GM21423 (cell line): Measurements from ENCODE around the gene CYGB.

ENCODE experiments used
- ATAC-seq: cut with Tn5 transposase; IDR thresholded peaks from one replicate; pipeline ENCODE4 v1.9.1; 2021; ENCODE audit warnings: mild to moderate bottlenecking, moderate library complexity; ENCODE audit not compliant: unreplicated experiment

Gene CYGB

DNA sequence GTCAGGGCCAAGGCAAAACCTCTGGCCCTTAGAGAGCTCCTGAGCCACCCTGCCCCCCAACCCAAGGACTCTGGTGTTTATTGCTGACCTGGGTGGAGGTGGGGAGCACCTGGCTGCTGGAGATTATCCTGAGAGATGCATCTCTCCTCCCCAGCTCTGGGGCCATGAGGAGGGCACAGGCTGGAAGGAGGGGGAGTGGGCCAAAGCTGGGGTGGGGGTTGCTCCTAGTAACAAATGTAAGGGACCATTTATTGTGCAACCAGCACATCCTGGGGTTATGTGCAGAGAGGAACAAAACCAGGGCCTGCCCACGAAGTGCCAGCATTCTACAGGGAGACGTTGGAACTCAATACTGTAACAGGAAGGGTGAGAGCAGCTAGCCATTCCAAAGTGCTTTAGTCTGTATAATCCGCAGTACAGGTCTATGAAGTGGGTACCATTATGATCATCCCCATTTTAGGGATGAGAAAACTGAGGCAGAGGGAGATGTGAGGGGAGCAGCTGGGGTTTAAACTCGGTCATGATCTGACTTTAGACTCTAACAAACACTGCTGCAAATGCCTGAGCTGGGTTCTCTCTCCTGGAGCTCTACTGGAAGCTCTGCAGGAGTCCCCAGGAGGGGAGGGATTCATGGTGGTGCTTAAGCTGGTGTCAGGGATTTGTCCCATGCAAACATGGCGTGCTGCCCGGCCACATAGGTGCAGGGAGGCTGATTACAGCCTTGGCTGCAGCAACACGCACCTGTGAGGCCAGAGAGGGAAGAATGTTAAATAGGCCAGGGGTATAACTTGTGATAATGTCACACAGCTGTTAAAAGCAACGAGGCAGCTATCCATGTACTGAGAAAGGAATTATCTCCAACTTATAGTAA, 34.9 kb downstream of the CYGB start:
- no peak for ATAC-seq

- no peak for ATAC-seq
Observed at GRCh38 chr17:76501827-76502307, 35.6 kb downstream of the CYGB start.

DNA sequence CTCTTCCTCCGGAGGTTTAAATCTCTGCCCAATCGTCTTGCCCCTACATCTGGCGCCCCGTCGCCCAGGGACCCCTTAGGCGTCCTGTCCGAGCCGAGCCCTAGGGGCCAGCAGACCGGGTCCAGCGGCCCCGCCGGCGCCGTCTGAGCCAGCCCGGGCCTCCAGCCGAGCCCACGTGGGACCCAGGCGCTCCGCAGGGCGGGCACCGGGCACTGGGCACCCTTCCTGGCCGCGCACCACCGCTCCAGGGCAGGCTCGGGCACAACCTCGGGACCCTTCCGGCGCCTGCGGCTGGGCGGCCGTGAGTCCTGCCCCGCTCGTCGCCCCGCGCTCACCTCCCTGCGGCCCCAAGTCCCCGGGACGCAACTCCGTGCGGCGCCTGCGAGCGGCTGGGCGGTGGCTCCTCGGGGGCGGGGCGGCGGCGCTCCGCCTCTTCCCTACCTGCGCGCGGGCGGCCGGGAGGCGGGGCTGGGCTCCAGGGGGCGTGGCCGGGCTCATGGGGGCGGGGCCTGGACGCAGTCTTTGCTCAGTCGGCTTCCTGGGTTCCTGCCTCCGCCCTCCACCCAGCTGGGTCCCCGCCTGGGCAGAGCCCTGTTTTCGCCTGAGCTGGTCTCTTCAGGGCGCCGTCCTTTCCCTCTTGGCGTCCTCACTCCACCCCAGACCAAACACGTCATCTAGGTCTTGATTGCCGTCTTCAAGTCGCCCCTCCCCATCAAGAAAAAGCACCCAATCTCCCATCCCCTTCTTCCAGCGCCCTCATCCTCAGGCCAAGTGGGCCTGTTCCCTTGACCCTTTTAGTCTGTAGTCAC, 36.3 kb downstream of the CYGB start, which contains the start of gene RHBDF2:
RHBDF2 (minus strand) TSS at position 406 of the 809 bp plus-strand sequence. CDS start 19,899 bp downstream, outside the sequence.
- peak; percentile 76 for ATAC-seq

DNA sequence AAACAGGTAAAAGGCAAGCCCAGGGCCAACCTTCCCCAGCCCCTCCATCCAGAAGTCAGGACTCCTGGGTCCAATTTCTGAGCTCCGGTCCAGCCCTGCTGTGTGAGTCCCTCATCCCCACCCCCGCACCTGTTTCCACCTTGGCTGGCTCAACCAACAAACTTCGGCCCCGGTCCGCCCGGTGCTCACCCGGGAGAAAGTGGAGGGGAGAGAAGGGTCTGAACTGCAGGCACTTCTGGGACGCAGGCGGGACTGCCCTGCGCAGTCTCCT, 36.8 kb downstream of the CYGB start:
- no peak for ATAC-seq

DNA sequence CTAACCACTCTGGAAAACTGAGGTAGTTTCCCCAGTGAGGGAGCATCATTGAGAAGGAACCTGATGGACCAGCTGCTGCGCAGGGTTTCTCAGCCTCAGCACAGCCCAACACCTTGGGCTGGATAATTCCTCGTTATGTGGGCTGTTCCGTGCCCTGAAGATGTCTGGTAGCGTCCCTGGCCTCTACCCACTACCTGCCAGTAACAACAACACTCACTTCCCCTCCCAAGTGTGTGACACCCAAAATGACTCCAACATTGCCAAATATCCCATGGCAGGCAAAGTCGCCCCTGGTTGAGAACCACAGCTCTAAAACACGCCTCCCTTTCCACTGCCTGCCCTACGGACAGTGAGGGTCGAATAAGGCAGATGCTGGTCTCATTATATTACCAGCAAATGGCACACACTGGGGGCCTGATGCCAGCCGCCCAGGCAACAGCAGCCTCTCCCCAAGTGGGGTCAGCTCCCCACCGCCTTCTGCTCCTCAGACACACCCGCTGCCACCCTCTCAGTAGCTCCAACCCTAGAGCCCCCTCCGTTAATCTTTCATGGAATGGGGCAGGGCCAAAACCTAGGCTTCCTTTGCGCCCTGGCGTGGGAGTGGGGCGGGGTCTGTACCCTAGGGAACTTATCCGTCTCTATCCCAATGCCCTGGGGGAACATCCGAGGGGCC, 37.3 kb downstream of the CYGB start:
- ATAC-seq: no peak

- ATAC-seq: no peak
Observed at GRCh38 chr17:76499267-76499667, 38.2 kb downstream of the CYGB start.

GRCh38 chr17:76498876-76499251, 38.6 kb downstream of the CYGB start:
- ATAC-seq: no peak

GRCh38 chr17:76497979-76498875, 39.3 kb downstream of the CYGB start:
- no peak for ATAC-seq

DNA sequence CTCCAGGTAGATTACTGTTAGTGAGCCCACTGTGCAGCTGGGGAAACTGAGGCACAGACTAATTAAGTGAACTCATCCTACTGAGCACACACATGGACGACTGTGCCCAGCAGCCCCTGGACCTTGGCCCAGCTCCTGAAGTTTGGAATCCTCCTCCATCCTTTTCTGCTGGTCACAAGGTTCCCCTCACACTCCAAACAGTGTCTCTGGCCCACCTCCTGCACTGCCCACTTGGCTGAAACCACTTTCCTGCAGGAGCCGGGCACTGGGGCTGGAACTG, 39.9 kb downstream of the CYGB start:
- ATAC-seq: no peak

GRCh38 chr17:76496464-76496863, 41.0 kb downstream of the CYGB start:
- ATAC-seq: no peak

- ATAC-seq: no peak
Observed at GRCh38 chr17:76495663-76496400, 41.7 kb downstream of the CYGB start.

GRCh38 chr17:76493505-76494167, 43.9 kb downstream of the CYGB start:
- ATAC-seq: peak; percentile 3

DNA sequence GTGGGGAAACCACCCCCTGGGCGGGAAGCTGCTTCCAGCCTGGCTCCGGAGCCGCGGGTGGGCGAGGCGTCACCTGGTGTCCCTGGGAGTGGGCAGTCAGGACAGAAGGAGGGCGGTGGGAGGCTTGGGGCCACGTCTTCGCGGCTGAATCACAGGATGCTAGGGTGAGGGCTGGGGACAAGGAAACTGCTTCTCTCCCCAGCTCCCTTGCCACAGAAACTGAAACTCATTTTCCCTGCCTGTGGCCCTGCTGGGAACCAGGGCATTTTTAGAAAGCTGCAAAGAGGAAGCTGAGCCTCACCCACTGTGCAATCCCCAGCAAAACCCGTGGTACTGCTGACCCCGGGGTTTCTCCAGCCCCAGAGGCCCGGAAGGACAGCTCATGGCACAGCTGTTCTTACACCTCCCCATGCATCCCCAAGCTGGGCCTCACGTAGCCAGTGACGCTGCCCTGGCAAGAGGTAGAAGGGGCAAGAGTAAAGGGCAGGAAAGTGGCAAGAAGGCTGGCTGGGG, 44.5 kb downstream of the CYGB start:
- ATAC-seq: peak; percentile 36

DNA sequence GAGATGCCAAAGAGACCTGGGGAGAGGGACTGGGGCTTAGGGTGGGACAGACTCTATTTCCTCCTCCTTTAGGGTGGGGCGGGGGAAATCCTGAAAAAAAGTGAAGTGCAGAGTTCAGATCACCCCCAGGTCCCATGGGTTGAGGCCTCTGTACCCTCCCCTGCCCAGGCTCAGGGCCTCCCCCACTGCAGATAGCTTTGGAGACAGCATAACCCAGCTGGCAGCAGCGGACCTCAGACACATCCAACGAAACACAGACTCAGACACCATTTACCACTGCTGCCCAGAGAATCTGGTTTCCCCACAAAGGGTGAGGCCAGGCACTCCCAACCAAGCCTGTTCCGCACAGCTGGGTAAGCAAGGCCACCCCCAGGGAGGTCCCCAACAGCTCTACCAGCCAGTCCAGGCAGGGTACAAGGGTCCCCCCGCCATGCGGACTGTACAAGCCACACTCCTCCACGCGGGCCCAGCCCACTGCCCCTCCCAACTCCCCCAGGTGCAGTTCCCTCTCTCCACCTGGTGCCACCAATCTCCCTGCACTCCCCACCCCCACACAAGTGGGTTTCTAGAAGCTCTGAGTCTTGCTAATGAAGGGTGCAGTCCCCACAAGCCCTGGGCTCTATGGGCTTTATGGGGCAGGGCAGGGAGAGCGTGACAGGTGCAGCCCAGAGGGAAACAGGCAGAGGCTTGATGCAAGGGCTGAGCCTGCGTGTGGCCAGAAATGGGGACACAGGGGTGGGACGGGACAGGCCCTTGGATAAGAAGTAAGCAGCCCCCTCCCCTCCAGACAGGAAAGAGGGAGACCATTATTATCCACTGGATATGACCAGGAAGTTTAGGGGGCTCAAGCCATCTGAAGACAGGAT, 45.2 kb downstream of the CYGB start:
- ATAC-seq: peak; percentile 36

GRCh38 chr17:76491271-76492122, 46.0 kb downstream of the CYGB start:
- peak; percentile 16 for ATAC-seq

DNA sequence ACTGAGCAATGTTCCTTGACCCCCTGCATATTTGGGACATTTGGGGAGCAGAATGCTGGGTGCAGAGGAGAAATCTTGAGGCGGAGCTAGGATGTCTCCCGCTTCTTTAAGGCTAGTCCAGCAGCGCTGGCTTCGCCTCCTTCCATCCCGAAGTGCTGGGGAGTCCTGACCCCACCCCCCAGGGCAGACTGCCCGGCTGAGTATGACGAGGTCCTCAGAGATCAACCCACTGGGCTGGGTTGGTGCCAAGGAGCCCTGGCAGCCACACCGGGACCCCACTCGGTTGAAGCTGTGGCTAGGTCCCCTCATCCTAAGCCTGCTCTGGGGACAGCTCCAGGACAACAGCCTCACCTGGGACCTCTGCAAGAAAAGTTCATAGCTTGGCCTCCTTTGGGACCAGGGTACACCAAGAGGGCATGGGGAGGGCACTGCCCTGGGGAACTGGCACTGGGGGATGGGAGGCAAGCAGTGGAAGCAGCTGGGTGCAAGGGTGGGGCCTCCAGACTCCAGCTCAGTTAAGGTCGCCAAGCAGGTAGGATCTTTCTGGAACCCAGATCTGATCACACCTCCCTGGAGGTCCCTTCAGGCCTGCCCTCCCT, 47.3 kb downstream of the CYGB start:
- ATAC-seq: no peak
